Measurements from ENCODE around the gene DNAAF3. TPM values are rescaled to one million over a fixed set of nuclear protein-coding genes. Genes with fewer than 3 reads are reported as not detected.

Gene DNAAF3
- total and polyA plus RNA-seq, 4 donors: 10.9 to 52.3 (median 13.7) TPM

DNA sequence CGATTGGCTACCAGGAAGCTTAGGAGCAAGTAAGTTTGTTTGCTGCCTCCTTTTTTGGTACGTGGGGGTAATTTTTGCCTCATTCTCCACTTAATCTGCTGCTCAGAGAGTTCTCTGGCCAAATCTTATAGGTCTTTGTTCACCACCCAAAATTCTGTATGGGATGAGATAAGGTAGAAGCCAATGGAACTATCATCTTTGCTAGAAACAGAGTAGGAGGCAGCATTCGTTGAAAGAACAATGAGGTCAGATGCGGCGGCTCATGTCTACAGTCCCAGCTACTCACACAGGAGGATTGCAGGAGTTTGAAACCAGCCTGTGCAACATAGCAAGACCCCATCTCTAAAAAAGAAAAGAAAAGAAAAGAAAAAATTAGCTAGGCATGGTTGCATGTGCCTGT, 5.0 kb upstream of the DNAAF3 start:
- ATAC-seq (ENCODE audit: insufficient read depth, low FRiP score) (no peak), DNase-seq (no peak)
- H3K27ac ChIP-seq (ENCODE audit: low read depth in 1 of 2, low read length in 1 of 2): no peak overlapping the region
- H3K9me3 ChIP-seq (ENCODE audit: control insufficient read depth in 4 of 4, insufficient read depth in 3 of 4, low read length in 3 of 4): peaks cover 0 to 4% (median under 1%) of the 10 kb centered on the region in 4 donors
- WGBS, 2 donors: 84% methylated on average over 5 of the region's 5 CpGs
- peaks cover 0 to 8% (median 5%) of the 10 kb centered on the region in 5 donors for H3K4me1 ChIP-seq (ENCODE audit: control insufficient read depth in 5 of 5, insufficient read depth in 5 of 5, low read length in 5 of 5)
- no peak overlapping the region for H3K9ac ChIP-seq (ENCODE audit: insufficient read depth in 1 of 2, low read length in 2 of 2)
- H3K36me3 ChIP-seq (ENCODE audit: control insufficient read depth in 4 of 4, insufficient read depth in 4 of 4, low read length in 4 of 4): no peaks in the 10 kb centered on the region
- peaks cover 6 to 69% (median 42%) of the 10 kb centered on the region in 3 donors for H3K27me3 ChIP-seq (ENCODE audit: control insufficient read depth in 3 of 3, insufficient read depth in 3 of 3, low read length in 2 of 3)
- TF ChIP-seq, protein P1, sequence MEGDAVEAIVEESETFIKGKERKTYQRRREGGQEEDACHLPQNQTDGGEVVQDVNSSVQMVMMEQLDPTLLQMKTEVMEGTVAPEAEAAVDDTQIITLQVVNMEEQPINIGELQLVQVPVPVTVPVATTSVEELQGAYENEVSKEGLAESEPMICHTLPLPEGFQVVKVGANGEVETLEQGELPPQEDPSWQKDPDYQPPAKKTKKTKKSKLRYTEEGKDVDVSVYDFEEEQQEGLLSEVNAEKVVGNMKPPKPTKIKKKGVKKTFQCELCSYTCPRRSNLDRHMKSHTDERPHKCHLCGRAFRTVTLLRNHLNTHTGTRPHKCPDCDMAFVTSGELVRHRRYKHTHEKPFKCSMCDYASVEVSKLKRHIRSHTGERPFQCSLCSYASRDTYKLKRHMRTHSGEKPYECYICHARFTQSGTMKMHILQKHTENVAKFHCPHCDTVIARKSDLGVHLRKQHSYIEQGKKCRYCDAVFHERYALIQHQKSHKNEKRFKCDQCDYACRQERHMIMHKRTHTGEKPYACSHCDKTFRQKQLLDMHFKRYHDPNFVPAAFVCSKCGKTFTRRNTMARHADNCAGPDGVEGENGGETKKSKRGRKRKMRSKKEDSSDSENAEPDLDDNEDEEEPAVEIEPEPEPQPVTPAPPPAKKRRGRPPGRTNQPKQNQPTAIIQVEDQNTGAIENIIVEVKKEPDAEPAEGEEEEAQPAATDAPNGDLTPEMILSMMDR (IDR thresholded peaks at IDR 0.05; ENCODE audit: control extremely low read depth, extremely low read depth): no peak
- no peak overlapping the region for H3K4me3 ChIP-seq

DNA sequence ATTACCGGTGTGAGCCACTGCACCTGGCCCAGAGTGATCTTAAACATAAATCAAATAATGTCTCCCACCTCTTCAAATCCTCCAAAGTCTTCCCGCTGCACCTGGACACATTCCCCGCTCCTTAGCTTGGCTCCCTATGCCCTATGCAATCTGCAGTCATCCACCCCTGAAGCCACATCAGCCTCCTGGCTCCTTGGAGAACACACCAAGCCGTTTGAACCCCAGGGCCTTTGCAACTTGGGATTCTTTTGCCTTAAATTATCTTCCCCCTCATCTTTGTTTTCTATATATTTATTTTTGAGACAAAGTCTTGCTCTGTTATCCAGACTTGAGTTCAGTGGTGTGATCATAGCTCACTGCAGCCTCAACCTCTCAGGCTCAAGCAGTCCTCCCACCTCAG, 2.7 kb upstream of the DNAAF3 start:
- 68 to 70% methylated on average over 4 of the region's 4 CpGs for WGBS, 2 donors
- no peaks in the 10 kb centered on the region for H3K36me3 ChIP-seq (ENCODE audit: control insufficient read depth in 4 of 4, insufficient read depth in 4 of 4, low read length in 4 of 4)
- H3K9ac ChIP-seq (ENCODE audit: insufficient read depth in 1 of 2, low read length in 2 of 2): no peak overlapping the region
- ATAC-seq (ENCODE audit: insufficient read depth, low FRiP score): no peak
- peaks cover 6 to 53% (median 44%) of the 10 kb centered on the region in 3 donors for H3K27me3 ChIP-seq (ENCODE audit: control insufficient read depth in 3 of 3, insufficient read depth in 3 of 3, low read length in 2 of 3)
- TF ChIP-seq, protein P1 (IDR thresholded peaks at IDR 0.05; ENCODE audit: control extremely low read depth, extremely low read depth): no peak
- H3K4me1 ChIP-seq (ENCODE audit: control insufficient read depth in 5 of 5, insufficient read depth in 5 of 5, low read length in 5 of 5): peaks cover 0 to 7% (median 5%) of the 10 kb centered on the region in 5 donors
- H3K27ac ChIP-seq (ENCODE audit: low read depth in 1 of 2, low read length in 1 of 2): no peak overlapping the region
- no peak for DNase-seq
- H3K4me3 ChIP-seq: no peak overlapping the region
- peaks cover 0 to 2% (median under 1%) of the 10 kb centered on the region in 4 donors for H3K9me3 ChIP-seq (ENCODE audit: control insufficient read depth in 4 of 4, insufficient read depth in 3 of 4, low read length in 3 of 4)

DNA sequence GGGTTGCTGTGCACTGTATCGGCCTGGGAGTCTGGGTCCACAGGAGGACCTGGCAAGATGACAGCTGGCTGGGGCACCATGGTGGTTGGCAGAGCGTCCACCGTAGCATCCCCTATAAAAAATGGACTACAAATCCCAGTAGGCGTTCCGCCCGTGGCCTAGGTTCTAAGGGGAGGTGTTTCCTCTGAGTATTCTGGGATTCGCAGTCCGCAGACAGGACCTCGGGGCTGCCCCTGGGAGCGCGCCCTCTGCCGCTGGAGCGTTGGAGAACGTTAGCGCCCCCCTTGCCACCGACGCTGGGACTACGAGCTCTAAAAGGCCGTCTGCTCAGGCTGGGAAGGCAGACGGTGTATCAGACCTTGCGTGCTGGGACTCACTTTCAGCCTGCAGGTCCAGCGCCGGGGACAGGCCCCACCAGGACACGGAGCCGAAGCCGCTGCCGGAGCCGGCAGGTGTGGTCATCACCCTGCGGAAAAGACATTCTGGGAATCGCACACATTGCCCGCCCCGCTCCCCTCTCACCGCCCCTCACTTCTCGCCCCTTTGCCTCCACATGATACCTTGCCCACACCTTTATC, 372 bp downstream of the DNAAF3 start:
- peaks cover 0 to 7% (median 0%) of the 10 kb centered on the region in 5 donors for H3K4me1 ChIP-seq (ENCODE audit: control insufficient read depth in 5 of 5, insufficient read depth in 5 of 5, low read length in 5 of 5)
- H3K36me3 ChIP-seq (ENCODE audit: control insufficient read depth in 4 of 4, insufficient read depth in 4 of 4, low read length in 4 of 4): no peaks in the 10 kb centered on the region
- peaks cover 0 to 2% (median 0%) of the 10 kb centered on the region in 4 donors for H3K9me3 ChIP-seq (ENCODE audit: control insufficient read depth in 4 of 4, insufficient read depth in 3 of 4, low read length in 3 of 4)
- peaks cover 10 to 46% (median 38%) of the 10 kb centered on the region in 3 donors for H3K27me3 ChIP-seq (ENCODE audit: control insufficient read depth in 3 of 3, insufficient read depth in 3 of 3, low read length in 2 of 3)
- WGBS, 2 donors: 1 to 2% methylated on average over 27 to 34 of the region's 34 CpGs
- TF ChIP-seq, protein P1 (IDR thresholded peaks at IDR 0.05; ENCODE audit: control extremely low read depth, extremely low read depth): no peak
- peak overlapping the region in 1 of 2 donors; percentile 50 for H3K27ac ChIP-seq (ENCODE audit: low read depth in 1 of 2, low read length in 1 of 2)
- H3K9ac ChIP-seq (ENCODE audit: insufficient read depth in 1 of 2, low read length in 2 of 2): no peak overlapping the region
- ATAC-seq (ENCODE audit: insufficient read depth, low FRiP score) (peak; percentile 70), DNase-seq (peak; percentile 40 to 54 (median 47))
- H3K4me3 ChIP-seq: no peak overlapping the region
